ENCODE data around the gene DNHD1.
A peak's percentile ranks its signal among the peaks of the same experiment; 100 is the strongest.
"Not testable (repeated sequence)": the region's sequence is repeated elsewhere in the genome, so short reads cannot be mapped to it uniquely, and the experiment has no call there.

Gene DNHD1

GRCh38 chr11:6481012-6481923, 15.8 kb upstream of the DNHD1 start, which contains the start of the genes ARFIP2 and TIMM10B:
Gene ARFIP2 (minus strand): TSS chr11:6481331. CDS start chr11:6480421, 910 bp downstream.
Gene TIMM10B (plus strand): TSS chr11:6481501. CDS start chr11:6481517, 16 bp downstream.
- DNase-seq (ENCODE audit: low spot score), result peak; percentile 96

DNA sequence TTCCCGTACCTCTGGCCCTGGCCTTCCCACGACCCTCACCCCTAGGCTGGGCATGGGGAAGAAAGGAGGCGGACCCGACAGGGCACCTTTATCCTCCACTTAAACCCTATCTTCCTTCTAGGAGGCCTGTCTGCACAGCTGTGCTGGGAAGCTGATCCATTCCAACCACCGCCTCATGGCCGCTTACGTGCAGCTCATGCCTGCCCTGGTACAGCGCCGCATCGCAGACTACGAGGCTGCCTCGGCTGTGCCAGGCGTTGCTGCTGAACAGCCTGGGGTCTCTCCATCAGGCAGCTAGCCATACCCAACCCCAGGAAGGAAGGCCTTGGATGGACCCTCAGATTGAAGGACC, 15.2 kb upstream of the DNHD1 start:
- DNase-seq (ENCODE audit: low spot score), result no peak

- no peak for DNase-seq (ENCODE audit: low spot score)
These were observed 14.6 kb upstream of the DNHD1 start for GRCh38 chr11:6482441-6482840.

- DNase-seq (ENCODE audit: low spot score), result no peak
These were observed 14.1 kb upstream of the DNHD1 start for GRCh38 chr11:6483015-6483414.

DNA sequence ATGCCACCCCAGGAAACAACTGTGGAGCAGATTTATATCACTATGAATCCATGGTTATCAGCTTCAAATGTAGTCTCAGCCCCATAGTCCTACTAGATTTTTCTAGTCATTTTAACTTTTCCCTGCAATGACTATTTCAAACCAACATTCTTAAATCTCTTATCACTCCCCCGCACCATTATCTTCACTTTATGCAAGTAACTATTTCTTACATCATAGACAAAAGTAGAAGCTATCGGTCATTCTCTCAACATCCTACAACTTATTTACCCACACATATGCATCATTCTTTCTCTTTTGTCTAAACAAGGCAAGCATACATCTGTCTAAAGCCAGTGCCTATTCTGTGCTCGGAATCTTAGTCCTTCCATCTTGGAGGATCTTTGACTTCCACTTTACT, 11.4 kb upstream of the DNHD1 start:
- DNase-seq (ENCODE audit: low spot score), result no peak

- no peak for DNase-seq (ENCODE audit: low spot score)
These were observed 10.8 kb upstream of the DNHD1 start for GRCh38 chr11:6486256-6486655.

- DNase-seq (ENCODE audit: low spot score), result no peak
These were observed 10.1 kb upstream of the DNHD1 start for GRCh38 chr11:6486938-6487337.

DNA sequence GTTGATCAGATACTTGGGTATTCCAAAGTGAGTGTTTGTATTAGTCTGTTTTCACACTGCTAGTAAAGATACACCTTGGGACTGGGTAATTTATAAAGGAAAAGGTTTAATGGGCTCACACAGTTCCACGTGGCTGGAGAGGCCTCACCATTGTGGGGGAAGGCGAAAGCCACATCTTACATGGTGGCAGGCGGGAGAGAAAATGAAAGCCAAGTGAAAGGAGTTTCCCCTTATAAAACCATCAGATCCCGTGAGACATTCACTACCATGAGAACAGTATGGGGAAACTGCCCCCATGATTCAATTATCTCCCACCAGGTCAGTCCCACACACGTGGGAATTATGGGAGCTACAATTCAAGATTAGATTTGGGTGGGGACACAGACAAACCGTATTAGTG, 8.7 kb upstream of the DNHD1 start:
- no peak for DNase-seq (ENCODE audit: low spot score)

DNA sequence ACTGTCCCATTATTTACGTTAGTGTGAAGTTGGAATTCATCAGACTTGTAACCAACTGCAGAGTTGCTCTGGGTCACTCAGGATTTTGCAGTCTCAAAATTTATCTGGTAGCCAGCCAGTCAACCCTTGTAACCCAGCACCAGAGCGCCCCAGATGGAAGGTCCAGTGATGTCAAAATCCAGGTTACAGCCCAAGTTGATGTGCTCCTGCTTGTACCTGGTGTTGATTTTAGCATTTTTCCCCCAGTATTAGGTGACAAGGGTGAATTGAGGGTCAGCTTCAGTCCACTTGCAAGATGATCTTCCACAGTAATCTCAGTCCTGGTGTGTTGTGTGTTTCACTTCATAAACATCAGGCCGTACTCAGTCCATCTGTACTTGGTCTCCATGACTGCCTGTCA, 8.3 kb upstream of the DNHD1 start:
- DNase-seq (ENCODE audit: low spot score), result no peak

DNA sequence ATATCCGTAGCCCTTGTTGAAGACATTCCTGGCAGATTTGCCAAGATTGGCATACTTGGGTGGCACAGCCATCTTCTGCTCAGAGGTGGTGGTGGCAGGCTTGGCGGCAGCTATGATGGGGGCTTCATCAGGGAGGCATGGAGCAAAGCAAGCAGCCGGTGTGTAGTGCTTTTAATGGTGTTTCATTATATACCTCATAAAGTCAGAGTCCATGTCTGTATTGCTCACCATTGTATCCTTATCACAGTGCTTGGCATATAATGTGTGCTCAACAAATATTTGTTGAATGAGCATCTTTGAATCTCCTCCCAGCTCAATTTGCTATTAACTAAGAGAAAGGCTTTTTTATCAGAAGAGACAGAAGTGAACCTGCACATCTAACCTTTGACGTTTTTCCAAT, 7.8 kb upstream of the DNHD1 start:
- peak; percentile 55 for DNase-seq (ENCODE audit: low spot score)

DNA sequence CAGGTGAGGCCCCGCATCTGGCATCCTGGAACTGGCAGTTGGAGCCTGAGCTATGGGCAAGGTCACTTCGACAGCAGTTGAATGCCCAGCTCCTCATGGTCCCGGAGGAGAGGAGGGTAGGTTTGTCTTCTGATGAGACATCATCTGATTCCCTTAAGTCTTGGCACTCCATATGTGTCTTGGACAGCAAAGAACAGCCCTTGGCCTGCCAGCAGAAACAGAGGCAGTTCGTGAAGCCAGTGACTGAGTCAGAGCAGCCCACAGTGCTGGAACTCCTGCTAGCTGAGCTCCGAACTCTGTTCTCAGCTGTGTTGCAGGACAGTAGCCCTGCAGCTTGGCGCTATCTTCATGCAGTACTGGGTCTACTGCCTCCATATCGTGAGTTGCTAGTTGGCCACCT, 1.0 kb downstream of the DNHD1 start:
- no peak for DNase-seq (ENCODE audit: low spot score)

DNA sequence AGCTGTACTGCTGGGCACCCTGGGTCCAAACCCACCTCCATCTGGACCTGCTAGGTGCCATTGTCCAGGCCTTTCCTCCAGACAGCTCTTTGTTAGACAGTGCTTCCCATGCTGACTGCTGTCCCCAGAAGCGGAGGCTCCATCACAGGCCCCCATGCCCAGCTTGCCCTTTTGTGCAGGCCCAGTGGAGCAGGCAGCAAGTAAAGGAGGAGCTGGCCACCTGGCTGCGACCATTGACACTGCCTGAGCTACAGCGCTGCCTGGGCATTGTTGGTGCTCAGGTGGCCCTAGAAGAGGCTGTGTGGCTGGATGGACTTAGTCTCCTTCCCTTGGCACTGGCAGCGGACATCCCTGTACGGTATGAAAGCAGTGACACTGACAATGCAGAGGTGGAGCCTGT, 1.5 kb downstream of the DNHD1 start:
- DNase-seq (ENCODE audit: low spot score), result no peak

DNA sequence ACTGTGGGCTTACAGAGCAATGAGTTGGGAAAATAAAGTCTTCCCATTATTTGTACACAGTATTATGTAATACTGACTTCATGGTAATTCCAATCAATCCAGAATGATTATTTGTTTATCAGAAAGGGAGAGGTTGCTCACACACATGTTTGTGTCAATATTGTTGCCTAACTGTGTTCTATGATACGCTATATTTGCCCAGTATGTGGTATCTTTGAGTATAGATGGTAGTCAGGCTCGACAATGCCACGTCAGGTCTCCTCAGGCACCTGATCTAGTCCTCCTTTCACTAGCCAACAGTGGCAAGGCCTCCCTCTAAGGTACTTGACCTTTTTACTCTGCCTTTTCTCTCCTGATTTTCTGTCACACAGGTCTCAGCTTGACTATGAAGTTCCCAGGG, 5.3 kb downstream of the DNHD1 start:
- DNase-seq (ENCODE audit: low spot score), result no peak

DNA sequence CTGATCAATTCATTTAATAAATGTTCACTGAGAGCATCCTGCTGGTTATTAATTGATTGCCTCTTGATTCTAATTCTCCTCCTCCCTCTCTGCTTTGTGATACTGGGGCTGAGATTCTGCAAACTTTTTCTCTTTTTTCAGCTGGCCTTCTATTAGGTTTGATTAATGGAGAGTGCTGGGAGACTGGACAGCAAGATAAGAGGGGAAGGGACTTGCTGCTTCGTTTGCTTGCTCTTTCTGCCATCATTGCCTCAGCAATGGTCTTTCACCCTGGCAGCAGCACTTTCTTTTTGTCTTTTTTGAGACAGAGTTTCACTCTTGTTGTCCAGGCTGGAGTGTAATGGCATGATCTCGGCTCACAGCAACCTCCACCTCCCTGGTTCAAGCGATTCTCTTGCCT, 7.1 kb downstream of the DNHD1 start:
- no peak for DNase-seq (ENCODE audit: low spot score)

DNA sequence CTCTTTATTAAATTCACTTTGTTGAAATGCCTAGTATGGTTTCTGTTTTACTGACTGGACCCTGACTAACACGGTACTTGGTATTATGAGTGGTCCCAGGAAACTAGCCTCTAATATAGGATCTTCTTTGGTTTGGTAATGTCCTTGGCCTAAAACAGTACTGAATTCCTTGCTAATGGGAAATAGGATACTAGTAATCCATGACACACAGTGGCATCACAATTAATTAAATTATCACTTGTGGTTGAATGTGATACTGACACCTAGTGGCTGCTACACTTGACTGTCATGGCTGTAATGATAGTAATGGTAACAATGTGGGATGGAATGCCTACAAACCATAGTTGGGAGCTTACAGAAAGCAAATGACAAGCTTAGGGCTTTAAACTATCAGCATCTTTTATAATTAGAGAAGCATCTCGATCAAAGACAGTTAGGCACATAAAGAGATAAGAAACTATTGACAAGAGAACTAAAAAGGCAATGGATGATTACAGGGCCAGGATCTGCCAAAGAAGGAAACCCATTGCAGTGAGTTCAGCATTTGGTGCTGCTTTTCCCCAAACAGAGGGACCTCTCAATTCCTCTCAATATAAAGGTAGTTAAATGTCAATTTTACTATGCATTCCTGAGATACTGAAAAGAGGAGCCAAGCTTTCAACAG, 8.6 kb downstream of the DNHD1 start:
- peak; percentile 53 for DNase-seq (ENCODE audit: low spot score)

- DNase-seq (ENCODE audit: low spot score), result no peak
These were observed 19.8 kb downstream of the DNHD1 start for GRCh38 chr11:6516865-6517264.

- DNase-seq (ENCODE audit: low spot score), result no peak
These were observed 23.2 kb downstream of the DNHD1 start for GRCh38 chr11:6520265-6520664.

GRCh38 chr11:6521946-6522345, 24.9 kb downstream of the DNHD1 start:
- not testable (repeated sequence) for DNase-seq (ENCODE audit: low spot score)

- no peak for DNase-seq (ENCODE audit: low spot score)
These were observed 26.2 kb downstream of the DNHD1 start for GRCh38 chr11:6523253-6523652.

DNA sequence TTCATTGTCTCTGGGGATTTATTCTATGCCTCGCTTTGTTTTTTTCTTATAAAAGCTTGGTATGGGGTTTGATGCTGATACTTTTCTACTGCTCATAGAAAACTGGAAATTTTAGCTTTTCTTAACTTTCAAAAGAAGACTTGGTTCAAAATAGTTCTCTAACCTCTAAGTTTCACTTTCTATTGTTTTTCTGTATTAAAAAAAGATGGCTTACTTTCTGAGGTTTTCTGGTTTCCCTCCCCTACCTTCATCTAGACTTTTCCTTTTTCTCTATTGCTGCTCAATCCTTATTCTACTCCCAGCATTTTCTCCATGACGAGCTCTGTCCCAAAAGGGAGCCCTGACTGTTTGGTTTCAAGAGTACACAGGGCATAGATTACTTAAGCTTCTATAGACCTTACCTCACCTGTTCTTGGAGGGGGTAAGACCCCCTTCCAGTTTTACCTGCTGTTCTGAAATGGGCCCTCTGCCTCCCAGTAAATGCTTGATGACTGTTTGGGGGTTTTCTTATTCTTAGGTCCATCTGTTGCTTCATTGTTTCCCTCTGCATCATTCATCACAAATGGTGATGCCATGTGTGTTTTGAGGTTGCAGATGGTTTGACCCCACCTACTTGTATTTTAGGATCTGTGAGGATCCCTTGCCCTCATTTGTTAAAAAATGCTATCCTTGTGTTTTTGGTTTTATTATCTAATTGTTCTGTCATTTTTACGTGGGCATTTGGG, 29.5 kb downstream of the DNHD1 start:
- DNase-seq (ENCODE audit: low spot score), result no peak

DNA sequence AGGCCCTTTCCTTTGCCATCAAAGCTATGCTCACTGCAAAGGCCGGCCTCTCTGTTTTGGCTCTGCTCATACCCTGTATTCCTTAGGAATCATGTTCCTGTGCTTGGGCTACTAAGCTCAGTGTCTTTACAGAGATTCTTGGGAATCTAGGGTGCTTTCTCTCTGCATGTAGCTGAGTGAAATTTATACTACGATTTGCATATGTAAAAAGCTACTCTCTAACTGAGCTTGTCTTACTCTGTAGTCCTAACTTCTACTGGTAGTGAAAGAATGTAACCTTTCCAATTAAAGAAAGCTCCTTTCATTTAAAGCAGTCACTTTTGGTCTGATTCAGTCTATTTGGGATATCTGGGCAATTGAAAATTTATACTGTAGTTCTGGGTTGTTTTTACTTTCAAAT, 32.2 kb downstream of the DNHD1 start:
- DNase-seq (ENCODE audit: low spot score), result no peak

GRCh38 chr11:6530848-6531247, 33.8 kb downstream of the DNHD1 start:
- no peak for DNase-seq (ENCODE audit: low spot score)

DNA sequence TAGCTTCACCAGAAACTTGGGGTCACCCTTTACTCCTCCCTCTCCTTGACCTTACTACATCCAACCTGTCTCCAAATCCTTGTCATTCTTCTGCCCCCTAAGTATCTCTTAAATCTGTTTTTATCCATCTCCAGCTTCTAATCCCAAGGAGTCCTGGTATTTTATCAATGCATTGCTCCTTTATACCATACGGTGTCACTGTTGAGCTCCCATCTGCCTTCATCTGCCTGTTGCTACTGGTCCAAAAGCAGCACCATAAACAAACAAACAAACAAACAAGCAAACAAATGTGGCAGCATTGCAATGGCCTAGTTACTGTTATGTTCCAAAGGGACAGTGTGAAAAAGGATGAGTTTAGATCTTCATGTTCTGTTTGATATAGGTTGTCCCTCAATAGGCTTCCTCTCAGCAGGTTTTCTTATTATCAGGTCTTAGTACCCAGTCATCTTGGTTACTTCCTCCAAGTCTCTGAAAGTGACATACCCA, 34.2 kb downstream of the DNHD1 start:
- DNase-seq (ENCODE audit: low spot score), result peak; percentile 48
